Tibial artery (tissue), 4 donors: ENCODE measurements around the gene GAK.
A peak's percentile ranks its signal among the peaks of the same experiment; 100 is the strongest.
"Not testable (repeated sequence)": the region's sequence is repeated elsewhere in the genome, so short reads cannot be mapped to it uniquely, and the experiment has no call there.

Experiments
- DNase-seq, 2 donors: peaks; one replicate each; pipeline ENCODE4 v3.0.0-alpha.2; 2019
- H3K27ac ChIP-seq, 2 donors: fragments of 200-600 bp; sonication (generic) in 1 of 2; 1 replicate in 1 of 2; 2 replicates in 1 of 2; pipeline ENCODE4 v1.5.1; 2018 to 2019; ENCODE audit warnings: mild to moderate bottlenecking in 1 of 2
- H3K27me3 ChIP-seq, 2 donors: fragments of 200-600 bp; sonication (generic) in 1 of 2; one replicate each; pipeline versions ENCODE4 v1.5.1 to v1.6.0; 2016 to 2019
- H3K36me3 ChIP-seq, 3 donors: fragments of 200-600 bp; sonication (generic) in 2 of 3; one replicate each; pipeline ENCODE4 v1.5.1; 2016 to 2019; ENCODE audit warnings: mild to moderate bottlenecking in 2 of 3
- H3K4me1 ChIP-seq, 4 donors: fragments of 200-600 bp; sonication (generic) in 2 of 4; 1 replicate in 3 of 4; 2 replicates in 1 of 4; pipeline ENCODE4 v1.5.1; 2016 to 2019
- H3K4me3 ChIP-seq, 2 donors: fragments of 200-600 bp; sonication (generic) in 1 of 2; 1 replicate in 1 of 2; 2 replicates in 1 of 2; pipeline ENCODE4 v1.5.1; 2018 to 2019; ENCODE audit warnings: mild to moderate bottlenecking in 2 of 2
- H3K9me3 ChIP-seq, 3 donors: fragments of 200-600 bp; sonication (generic) in 1 of 3; one replicate each; pipeline ENCODE4 v1.5.1; 2016 to 2019
- intact Hi-C: fragments of 100-400 bp; cut with DNase I; formaldehyde crosslinking; loops from one replicate; pipeline ENCODE4 v1.15.0; 2023; ENCODE audit warnings: low total_unique reads
- TF ChIP-seq, protein P1 (sequence below), 2 experiments: fragments of 200-600 bp in 1 of 2; fragments of 450-650 bp in 1 of 2; IDR thresholded peaks; one replicate each; pipeline ENCODE4 v1.5.1; 2017 to 2019; ENCODE audit warnings: antibody characterized with exemption in 2 of 2, mild to moderate bottlenecking in 1 of 2, moderate library complexity in 1 of 2

GAK gene

DNA sequence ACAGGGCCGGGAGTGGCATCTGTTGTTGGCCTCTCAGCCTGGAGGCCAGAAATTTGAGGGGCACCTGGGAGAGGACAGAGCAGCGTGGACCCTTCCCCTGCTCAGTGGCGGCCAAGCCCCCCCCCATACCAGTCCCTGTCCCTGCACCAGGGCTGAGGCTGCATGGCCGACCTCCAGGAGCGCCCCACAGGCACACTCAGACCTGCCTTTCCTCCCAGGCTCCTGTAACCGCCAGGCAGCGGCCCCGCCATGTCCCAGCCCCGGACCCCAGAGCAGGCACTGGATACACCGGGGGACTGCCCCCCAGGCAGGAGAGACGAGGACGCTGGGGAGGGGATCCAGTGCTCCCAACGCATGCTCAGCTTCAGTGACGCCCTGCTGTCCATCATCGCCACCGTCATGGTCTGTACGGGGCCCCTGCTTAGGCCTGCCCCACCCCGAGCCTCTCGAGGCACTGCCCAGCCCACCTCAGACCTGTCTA lies 15.4 kb upstream of the GAK start:
- peak; percentile 6 to 53 for DNase-seq
- TF ChIP-seq, protein P1, sequence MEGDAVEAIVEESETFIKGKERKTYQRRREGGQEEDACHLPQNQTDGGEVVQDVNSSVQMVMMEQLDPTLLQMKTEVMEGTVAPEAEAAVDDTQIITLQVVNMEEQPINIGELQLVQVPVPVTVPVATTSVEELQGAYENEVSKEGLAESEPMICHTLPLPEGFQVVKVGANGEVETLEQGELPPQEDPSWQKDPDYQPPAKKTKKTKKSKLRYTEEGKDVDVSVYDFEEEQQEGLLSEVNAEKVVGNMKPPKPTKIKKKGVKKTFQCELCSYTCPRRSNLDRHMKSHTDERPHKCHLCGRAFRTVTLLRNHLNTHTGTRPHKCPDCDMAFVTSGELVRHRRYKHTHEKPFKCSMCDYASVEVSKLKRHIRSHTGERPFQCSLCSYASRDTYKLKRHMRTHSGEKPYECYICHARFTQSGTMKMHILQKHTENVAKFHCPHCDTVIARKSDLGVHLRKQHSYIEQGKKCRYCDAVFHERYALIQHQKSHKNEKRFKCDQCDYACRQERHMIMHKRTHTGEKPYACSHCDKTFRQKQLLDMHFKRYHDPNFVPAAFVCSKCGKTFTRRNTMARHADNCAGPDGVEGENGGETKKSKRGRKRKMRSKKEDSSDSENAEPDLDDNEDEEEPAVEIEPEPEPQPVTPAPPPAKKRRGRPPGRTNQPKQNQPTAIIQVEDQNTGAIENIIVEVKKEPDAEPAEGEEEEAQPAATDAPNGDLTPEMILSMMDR (IDR thresholded peaks at IDR 0.05), result no peak
- H3K27me3 ChIP-seq, result no peaks in the 10 kb centered on the region

DNA sequence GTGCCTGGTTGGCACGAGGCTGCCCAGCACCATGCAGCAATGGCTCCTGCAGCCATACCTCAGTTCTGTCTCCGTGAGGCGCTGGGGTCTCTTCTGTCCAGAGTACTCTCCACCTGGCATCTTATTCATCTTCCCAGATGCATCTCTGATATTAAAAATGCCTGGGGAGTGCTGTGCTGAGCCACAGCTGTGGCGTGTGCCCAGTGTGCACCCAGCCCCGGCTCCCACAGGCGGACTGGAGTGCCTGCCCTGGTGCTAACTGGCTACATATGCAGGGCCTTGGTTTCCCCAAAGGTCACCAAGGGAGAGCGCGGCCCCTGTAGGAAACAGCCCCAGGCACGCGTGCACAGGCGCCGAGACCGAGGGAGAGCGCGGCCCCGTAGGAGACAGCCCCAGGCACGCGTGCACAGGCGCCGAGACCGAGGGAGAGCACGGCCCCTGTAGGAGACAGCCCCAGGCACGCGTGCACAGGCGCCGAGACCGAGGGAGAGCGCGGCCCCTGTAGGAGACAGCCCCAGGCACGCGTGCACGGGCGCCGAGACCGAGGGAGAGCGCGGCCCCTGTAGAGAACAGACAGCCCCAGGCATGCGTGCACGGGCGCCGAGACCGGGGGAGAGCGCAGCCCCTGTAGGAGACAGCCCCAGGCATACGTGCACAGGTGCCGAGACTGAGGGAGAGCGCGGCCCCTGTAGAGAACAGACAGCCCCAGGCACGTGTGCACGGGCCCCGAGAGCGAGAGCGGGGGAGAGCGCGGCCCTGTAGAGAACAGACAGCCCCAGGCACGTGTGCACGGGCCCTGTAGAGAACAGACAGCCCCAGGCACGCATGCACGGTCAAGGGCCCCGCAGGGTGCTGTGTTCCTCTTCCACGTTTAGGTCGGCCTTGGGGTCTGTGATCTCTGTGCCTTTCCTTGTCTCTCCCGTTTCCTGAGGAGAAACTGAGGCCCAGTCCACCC lies 14.7 kb upstream of the GAK start:
- peak in 1 of 2 donors; percentile 16 for DNase-seq
- Histone ChIP-seq H3K27ac (no peak overlapping the region), H3K4me3 (no peak overlapping the region), H3K4me1 (peaks cover 0 to 4% (median 0%) of the 10 kb centered on the region in 4 donors), H3K36me3 (peaks cover 0 to 9% (median 6%) of the 10 kb centered on the region in 3 donors), H3K9me3 (no peaks in the 10 kb centered on the region), H3K27me3 (no peaks in the 10 kb centered on the region)
- intact Hi-C loops, result no loop called here
- TF ChIP-seq, protein P1 (IDR thresholded peaks at IDR 0.05), result no peak

More for the DNA sequence above, 15.4 kb upstream of the GAK start:
- Histone ChIP-seq H3K9me3 (no peaks in the 10 kb centered on the region), H3K4me3 (no peak overlapping the region), H3K36me3 (peaks cover 0 to 15% (median 6%) of the 10 kb centered on the region in 3 donors), H3K4me1 (peaks cover 0 to 4% (median 0%) of the 10 kb centered on the region in 4 donors), H3K27ac (no peak overlapping the region)
- intact Hi-C loops, result no loop called here

DNA sequence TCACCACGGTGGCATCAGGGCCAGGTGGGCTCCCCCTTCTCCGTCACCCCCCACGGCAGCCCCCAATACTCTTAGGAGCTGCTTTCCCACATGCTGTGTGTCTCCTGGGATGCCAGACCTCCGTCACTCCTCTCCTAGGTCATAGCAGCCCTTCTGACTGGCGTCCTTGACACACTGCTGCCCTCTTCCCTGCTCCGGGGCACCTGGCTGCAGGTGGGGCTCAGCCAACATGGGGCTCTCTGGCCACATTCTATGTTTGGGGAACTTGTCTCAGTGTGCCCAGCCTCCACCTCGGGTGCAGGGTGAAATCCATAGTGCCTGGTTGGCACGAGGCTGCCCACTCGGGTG lies 14.0 kb upstream of the GAK start:
- no peak overlapping the region for H3K27ac ChIP-seq
- no peaks in the 10 kb centered on the region for H3K9me3 ChIP-seq
- intact Hi-C loops, result no loop called here
- no peak overlapping the region for H3K4me3 ChIP-seq
- H3K4me1 ChIP-seq, result peaks cover 0 to 4% (median 0%) of the 10 kb centered on the region in 4 donors
- TF ChIP-seq, protein P1 (IDR thresholded peaks at IDR 0.05), result no peak
- no peak for DNase-seq
- no peaks in the 10 kb centered on the region for H3K27me3 ChIP-seq
- H3K36me3 ChIP-seq, result peaks cover 0 to 2% (median under 1%) of the 10 kb centered on the region in 3 donors

DNA sequence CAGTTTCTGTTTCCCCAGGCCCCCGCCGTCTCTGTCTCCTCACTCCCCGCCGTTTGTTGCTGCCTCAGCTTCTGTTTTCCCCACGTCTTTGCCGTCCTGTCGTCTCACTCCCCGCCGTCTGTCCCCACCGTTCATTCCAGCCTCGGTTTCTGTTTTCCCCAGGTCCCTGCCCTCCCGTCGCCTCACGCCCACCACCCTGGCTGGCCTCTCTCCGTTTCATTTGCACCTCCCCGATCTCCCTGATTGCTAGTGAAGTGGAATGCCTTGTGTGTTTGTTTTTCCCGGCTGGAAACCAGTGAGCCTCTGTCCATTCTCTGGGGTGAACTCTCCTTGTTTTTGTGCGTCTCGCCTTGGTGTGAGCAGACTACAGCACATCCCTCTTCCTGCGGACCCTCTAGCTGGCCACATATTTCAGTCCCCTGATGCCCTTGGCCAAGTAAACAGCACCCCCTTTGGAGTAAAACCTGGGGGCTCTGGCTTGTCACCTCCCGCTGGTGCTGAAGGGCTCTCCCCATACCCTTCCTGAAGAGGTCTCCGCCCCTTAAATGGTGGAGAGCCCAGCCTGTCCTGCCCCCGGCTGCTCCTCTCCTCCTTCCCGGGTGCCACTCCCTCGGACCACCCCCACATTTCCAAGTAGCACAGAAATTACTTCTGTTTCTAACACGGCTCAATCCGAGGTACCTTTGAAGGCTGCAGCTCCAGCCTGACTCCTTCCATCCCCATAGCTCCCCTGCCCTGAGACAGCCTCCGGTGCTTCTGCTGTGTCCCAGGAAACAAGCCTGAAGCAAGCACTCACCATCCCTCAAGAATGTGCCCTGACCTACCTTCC lies 13.4 kb upstream of the GAK start:
- Histone ChIP-seq H3K27ac (no peak overlapping the region), H3K4me3 (no peak overlapping the region), H3K27me3 (no peaks in the 10 kb centered on the region), H3K9me3 (no peaks in the 10 kb centered on the region), H3K36me3 (no peaks in the 10 kb centered on the region), H3K4me1 (peaks cover 0 to 4% (median 0%) of the 10 kb centered on the region in 4 donors)
- TF ChIP-seq, protein P1 (IDR thresholded peaks at IDR 0.05), result no peak
- DNase-seq, result peak in 1 of 2 donors; percentile 37
- intact Hi-C loops, result no loop called here

DNA sequence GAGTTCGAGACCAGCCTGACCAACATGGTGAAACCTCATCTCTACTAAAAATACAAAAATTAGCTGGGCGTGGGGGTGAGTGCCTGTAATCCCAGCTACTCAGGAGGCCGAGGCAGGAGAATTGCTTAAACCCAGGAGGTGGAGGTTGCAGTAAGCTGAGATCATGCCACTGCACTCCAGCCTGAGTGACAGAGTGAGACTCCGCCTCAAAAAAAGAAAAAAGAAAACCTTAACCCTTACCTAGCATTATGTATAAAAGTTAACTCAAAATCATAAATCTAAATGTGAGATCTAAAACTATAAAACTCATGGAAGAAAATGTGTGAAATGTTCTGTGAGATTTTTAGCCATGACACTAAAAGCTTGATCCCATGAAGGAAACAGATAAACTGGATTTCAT lies 7.4 kb upstream of the GAK start:
- not testable (repeated sequence) for DNase-seq, H3K4me3 ChIP-seq, H3K36me3 ChIP-seq, H3K27me3 ChIP-seq, H3K9me3 ChIP-seq, H3K27ac ChIP-seq, H3K4me1 ChIP-seq
- intact Hi-C loops, result loop anchor here (10.0 kb wide), 1 partner anchor 155 kb away; no protein-coding TSS in a partner anchor
